ENCODE data around the gene POU2AF1. TPM values are rescaled to one million over a fixed set of nuclear protein-coding genes. Genes with fewer than 3 reads are reported as not detected.

The POU2AF1 gene
- total and polyA plus RNA-seq, 2 of the 13 experiments (the other 11 are each of a cell fraction or from before 2014, with no cell fraction given) = 1.9 to 3.6 TPM

GRCh38 chr11:111421251-111421650, 42.2 kb upstream of the POU2AF1 start (continued):
- no peak for TF ChIP-seq ZBTB1 (CRISPR knock-in tag; IDR thresholded peaks at IDR 0.05; ENCODE audit: borderline replicate concordance)
- no peak for TF ChIP-seq ZNF275 (CRISPR knock-in tag; IDR thresholded peaks at IDR 0.05; ENCODE audit: borderline replicate concordance)
- TF ChIP-seq ERF (CRISPR knock-in tag; IDR thresholded peaks at IDR 0.05) = no peak
- TF ChIP-seq ZBTB8A (CRISPR knock-in tag; IDR thresholded peaks at IDR 0.05; ENCODE audit: borderline replicate concordance, low read depth) = no peak
- TF ChIP-seq KDM2A (CRISPR knock-in tag; IDR thresholded peaks at IDR 0.05; ENCODE audit: borderline replicate concordance, low read depth) = no peak

DNA sequence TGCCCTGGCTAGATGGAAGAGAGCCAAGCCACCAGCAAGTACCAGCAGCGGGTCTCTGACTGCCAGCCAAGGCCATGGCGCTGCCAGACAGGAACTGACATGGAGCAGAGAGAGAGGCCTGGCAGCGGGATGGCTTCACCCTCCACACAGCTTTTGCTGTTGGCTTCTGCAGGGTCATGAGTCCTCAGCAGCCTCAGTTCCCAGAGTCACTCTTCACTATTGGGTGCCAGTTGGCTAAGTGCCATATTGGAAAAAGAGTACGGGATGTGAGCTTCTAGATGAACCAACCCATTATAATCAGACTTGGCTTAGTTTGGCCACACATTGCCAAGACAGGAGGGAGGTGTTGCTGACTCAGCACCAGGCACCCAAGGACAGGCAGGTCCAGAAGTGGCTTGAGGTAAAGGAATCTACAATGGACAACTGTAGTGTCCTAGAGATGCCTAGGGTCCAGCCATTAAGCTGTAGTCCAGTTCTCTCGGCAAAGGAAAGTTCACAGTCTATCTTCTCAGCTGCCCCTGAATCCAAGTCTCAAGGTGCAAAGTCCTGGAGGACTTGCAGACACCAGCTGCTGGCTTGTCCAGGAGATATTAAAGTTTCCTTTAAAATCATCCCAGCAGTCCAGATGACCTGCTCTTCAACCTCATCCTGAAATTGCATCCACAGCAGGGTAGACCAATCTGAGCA, 40.7 kb upstream of the POU2AF1 start:
- no peak for ATAC-seq
- POLR2A ChIA-PET = interaction anchor here (0.7 to 4.6 kb wide), 4 partner anchors 59 to 121 kb away, joined by 3 to 27 read pairs (median 9); partner anchors contain the start of gene POU2AF3
- in situ Hi-C loops (cut with HindIII; ENCODE audit: extremely low pct_ligation_motif_present, low pct_unique_long_range_greater_than_20kb) (loop anchor here (5.0 kb wide), 2 partner anchors 57 to 137 kb away; no protein-coding TSS in a partner anchor), intact Hi-C loops (cut with micrococcal nuclease; ENCODE audit: unreplicated experiment) (no loop called here)
- Histone ChIP-seq H3K4me3 (replicated peaks in 1 of 3; ENCODE audit: insufficient read depth in 1 of 3, low read depth in 2 of 3, low read length in 3 of 3) (no peak overlapping the region), H3K9ac (ENCODE audit: insufficient read depth, low read depth, low read length) (no peak overlapping the region), H2AFZ (ENCODE audit: low read length) (no peak overlapping the region), H4K20me1 (ENCODE audit: insufficient read depth, low read length) (no peaks in the 10 kb centered on the region), H3K4me2 (ENCODE audit: low read depth, low read length) (no peak overlapping the region), H3K4me1 (ENCODE audit: insufficient read depth, low read length) (peaks cover 87% of the 10 kb centered on the region), H3K36me3 (replicated peaks in 1 of 2; ENCODE audit: control insufficient read depth in 1 of 2, insufficient read depth in 2 of 2, low read length in 2 of 2) (no peaks in the 10 kb centered on the region), H3K27me3 (ENCODE audit: control insufficient read depth in 1 of 2, insufficient read depth in 2 of 2, low read length in 2 of 2) (no peaks in the 10 kb centered on the region), H3K27ac (ENCODE audit: extremely low read length, insufficient read depth, low read length) (no peak overlapping the region), H3K79me2 (ENCODE audit: insufficient read depth, low read length) (no peaks in the 10 kb centered on the region), H3K9me3 (ENCODE audit: low read length) (no peaks in the 10 kb centered on the region)
- no TSS peak for BruUV-seq (replicated peaks)
- no peak for DNase-seq (ENCODE audit: low spot score)
- 100% methylated on average over 3 of the region's 5 CpGs for WGBS (ENCODE audit: low lambda C conversion rate)
- CTCF ChIA-PET (ENCODE audit: low intra/inter-chr PET ratio, low total read pairs) = interaction anchor here (1.1 kb wide), 1 partner anchor 137 kb away, joined by 3 read pairs; no protein-coding TSS in a partner anchor
- FAIRE-seq = no peak
- TF ChIP-seq, protein P1, sequence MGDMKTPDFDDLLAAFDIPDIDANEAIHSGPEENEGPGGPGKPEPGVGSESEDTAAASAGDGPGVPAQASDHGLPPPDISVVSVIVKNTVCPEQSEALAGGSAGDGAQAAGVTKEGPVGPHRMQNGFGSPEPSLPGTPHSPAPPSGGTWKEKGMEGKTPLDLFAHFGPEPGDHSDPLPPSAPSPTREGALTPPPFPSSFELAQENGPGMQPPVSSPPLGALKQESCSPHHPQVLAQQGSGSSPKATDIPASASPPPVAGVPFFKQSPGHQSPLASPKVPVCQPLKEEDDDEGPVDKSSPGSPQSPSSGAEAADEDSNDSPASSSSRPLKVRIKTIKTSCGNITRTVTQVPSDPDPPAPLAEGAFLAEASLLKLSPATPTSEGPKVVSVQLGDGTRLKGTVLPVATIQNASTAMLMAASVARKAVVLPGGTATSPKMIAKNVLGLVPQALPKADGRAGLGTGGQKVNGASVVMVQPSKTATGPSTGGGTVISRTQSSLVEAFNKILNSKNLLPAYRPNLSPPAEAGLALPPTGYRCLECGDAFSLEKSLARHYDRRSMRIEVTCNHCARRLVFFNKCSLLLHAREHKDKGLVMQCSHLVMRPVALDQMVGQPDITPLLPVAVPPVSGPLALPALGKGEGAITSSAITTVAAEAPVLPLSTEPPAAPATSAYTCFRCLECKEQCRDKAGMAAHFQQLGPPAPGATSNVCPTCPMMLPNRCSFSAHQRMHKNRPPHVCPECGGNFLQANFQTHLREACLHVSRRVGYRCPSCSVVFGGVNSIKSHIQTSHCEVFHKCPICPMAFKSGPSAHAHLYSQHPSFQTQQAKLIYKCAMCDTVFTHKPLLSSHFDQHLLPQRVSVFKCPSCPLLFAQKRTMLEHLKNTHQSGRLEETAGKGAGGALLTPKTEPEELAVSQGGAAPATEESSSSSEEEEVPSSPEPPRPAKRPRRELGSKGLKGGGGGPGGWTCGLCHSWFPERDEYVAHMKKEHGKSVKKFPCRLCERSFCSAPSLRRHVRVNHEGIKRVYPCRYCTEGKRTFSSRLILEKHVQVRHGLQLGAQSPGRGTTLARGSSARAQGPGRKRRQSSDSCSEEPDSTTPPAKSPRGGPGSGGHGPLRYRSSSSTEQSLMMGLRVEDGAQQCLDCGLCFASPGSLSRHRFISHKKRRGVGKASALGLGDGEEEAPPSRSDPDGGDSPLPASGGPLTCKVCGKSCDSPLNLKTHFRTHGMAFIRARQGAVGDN (CRISPR knock-in tag; IDR thresholded peaks at IDR 0.05) = peak; percentile 49; the same call in 1 of the 2 replicates
- no peak for TF ChIP-seq KDM3A (CRISPR knock-in tag; IDR thresholded peaks at IDR 0.05; ENCODE audit: low read depth)
- peak; percentile 19; the same call in 1 of the 2 replicates for TF ChIP-seq HNF4A (CRISPR knock-in tag; IDR thresholded peaks at IDR 0.05)
- TF ChIP-seq TSC22D2 (CRISPR knock-in tag; IDR thresholded peaks at IDR 0.05; ENCODE audit: borderline replicate concordance) = no peak
- TF ChIP-seq MAFK (conservative IDR thresholded peaks at IDR 0.05 in 1 of 2, IDR thresholded peaks at IDR 0.05 in 1 of 2; ENCODE audit: low read length in 2 of 2) = peak; percentile 93 to 95
- TF ChIP-seq MTERF4 (CRISPR knock-in tag; IDR thresholded peaks at IDR 0.05) = 0 out of 2 replicates have a peak, but pooled peaks have one; percentile 20
- TF ChIP-seq MAFF (IDR thresholded peaks at IDR 0.05; ENCODE audit: low read depth, low read length) = peak; percentile 89
- peak; percentile 96; the same call in 1 of the 2 replicates for TF ChIP-seq FOXO4 (CRISPR knock-in tag; conservative IDR thresholded peaks at IDR 0.05)
